LNCAP (cell line): ENCODE results near the gene ZIC4.

Experiments used
- TF ChIP-seq, protein P1 (sequence below): fragments of 450-650 bp; IDR thresholded peaks from 2 replicates; pipeline ENCODE4 v1.5.1; 2017; ENCODE audit warnings: mild to moderate bottlenecking

The ZIC4 gene

DNA sequence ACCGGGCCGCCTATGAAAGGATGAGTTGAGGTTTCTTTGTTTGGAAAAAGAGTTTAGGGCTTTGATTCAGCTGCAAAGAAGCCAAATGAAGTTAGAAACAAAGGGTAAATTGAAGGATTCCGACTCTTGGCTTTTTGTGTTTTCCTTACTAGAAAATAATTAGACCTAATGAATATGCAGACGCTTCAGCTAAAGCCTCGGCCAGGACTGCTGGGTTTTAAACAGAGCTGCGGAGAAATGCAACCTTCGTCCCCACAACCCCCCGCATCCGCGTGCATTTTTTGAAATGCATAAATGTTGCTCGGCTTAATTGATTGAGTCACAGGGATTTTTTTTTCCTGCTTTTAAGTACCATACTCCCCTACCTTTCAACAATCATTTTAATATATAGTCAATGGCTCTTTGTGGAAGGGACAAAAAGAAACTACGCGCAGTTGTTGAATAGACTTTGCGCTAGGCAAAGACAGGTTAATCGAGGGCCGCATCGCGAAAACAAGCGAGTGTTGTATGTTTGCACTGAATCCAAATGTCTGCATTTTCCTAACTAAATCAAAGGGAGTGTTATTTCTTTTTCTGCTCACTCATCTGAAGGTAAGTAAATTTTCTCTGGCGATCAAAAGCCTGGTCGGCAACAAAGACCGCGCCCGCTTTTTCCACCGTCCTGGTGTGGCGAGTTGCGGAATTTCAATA is 1.3 kb upstream of the ZIC4 start:
- TF ChIP-seq, protein P1, sequence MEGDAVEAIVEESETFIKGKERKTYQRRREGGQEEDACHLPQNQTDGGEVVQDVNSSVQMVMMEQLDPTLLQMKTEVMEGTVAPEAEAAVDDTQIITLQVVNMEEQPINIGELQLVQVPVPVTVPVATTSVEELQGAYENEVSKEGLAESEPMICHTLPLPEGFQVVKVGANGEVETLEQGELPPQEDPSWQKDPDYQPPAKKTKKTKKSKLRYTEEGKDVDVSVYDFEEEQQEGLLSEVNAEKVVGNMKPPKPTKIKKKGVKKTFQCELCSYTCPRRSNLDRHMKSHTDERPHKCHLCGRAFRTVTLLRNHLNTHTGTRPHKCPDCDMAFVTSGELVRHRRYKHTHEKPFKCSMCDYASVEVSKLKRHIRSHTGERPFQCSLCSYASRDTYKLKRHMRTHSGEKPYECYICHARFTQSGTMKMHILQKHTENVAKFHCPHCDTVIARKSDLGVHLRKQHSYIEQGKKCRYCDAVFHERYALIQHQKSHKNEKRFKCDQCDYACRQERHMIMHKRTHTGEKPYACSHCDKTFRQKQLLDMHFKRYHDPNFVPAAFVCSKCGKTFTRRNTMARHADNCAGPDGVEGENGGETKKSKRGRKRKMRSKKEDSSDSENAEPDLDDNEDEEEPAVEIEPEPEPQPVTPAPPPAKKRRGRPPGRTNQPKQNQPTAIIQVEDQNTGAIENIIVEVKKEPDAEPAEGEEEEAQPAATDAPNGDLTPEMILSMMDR: no peak

DNA sequence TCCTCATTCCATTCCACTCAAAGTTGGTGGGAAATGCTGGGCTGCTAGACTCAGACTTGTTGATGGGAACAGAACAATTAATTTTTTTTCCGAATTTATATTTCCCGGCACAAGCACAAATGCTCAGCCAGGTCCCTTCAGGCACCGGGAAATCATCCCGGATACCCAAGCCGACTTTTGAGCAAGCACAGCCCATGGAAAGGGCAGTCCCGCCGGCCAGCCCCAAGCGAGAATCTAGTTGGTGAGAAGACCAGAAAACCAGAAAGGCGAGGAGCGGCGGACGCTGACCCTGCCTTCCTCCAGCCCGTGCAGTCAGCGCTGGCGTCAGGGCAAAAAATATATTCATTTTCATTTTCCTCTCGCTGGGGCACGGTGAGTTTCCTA is 763 bp upstream of the ZIC4 start:
- TF ChIP-seq, protein P1: no peak

DNA sequence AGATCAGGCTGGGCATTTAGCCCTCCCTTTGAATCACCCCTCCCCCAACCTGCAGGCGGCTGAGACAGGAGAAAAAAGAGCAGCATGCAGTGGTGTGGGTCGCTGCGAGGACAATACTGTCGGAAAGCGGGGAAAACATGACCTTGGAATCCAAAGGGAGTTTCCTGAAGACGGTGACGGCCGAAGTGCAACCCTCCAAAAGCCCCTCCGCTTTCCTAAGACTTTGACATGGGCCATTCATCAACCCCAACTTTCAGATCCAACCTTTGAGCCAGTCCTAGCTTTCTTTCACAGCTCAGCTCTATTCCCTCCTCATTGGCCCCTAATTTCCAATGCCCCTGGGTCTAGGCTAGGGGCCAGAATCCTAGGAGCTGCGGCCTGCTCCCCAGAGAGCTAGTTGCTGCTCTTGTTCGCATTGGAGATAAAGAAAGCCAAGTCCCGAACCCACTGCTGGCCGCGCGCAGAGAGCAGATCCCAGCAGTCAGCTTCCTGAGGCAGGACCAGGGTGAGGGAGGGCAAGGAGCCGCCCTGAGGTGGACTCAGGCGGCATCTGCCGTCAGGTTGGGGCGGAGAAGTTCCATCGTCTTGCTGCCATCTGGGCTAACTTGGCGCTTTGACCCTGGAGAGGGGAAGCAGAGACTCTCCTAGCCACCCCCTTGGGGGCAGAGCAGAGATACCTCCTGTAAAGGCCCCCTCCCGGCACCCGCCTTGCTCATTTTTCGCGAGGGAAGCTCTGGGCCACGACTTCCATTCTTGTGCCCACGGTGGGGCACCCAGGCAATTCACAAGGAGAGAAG is 914 bp downstream of the ZIC4 start:
- TF ChIP-seq, protein P1: no peak

DNA sequence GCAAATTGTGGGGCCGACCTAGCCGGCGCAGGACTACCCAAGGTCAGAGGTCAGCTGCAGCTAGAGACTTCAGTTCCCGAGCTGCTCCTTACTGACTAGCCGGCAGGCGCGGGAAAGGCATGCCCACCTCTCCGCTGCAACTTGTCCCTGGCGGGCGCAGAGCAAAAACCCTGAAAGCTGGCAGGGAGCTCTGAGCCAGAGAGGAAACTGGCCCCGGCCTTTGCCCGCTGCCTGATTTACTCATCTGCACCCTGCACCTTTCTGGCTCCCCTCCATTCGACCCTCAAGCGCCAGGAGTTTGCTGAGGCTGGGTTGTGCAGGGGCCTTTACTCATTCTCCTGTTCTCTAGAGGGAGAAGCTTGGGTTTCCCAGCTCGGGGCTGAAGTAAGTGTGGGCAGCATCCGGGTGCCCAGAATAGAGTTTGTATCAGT is 1.5 kb downstream of the ZIC4 start:
- TF ChIP-seq, protein P1: no peak

DNA sequence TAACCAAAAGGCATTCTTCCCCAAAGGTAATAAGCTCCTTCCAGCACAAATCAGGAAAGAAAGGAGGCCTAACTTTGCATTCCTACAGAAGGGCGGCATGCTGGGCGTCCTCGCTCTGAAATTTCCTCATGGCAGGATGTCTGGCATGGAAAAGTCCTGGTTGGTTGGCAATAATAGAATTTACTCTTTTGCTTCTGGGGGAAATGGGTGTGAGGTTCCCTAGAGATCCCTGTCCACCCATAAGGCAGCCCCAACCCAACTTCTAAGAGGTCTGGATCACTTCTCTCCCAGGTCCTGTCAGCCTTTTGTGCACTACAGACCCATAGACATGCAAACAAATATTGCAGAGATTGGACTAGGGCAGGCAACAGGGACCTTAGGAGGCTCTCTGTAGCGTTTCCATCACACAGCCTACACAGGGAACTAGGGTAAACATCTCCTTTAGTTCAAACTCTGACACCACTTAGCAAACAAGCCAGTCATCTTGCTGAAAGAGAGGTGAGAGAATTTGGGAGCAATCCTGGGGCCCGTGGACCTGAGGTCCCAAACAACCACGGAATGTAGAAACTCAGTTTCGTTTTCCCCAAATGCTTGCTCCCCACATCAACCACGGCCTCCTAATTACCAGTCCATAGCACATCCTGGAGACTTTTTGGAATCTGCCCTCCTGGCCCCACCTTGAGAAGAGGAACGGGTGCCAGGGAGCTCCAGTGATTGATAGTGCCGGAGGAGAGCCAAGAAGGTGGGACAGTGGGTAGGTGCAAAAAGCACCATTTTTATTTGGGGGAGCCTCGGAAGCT is 2.1 kb downstream of the ZIC4 start:
- TF ChIP-seq, protein P1: no peak

DNA sequence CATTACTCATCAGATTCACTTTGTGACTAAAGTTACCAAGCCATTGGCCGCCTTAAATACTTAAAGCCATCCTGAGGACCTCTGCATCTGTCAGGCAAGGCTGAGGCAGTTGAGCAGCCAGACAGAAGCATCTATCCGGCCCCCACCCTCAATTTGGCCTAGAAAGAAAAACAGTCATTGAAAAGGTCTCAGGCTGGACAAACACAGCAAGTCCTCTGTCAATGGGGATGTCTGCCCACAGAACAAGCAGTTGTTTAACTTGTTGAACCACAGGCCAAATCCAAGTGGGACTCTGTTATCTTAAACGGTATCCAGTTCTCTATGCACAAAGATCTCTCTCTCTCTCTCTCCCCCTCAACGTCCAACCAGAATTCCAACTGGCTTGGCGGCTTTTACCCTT is 2.8 kb downstream of the ZIC4 start:
- TF ChIP-seq, protein P1: no peak

DNA sequence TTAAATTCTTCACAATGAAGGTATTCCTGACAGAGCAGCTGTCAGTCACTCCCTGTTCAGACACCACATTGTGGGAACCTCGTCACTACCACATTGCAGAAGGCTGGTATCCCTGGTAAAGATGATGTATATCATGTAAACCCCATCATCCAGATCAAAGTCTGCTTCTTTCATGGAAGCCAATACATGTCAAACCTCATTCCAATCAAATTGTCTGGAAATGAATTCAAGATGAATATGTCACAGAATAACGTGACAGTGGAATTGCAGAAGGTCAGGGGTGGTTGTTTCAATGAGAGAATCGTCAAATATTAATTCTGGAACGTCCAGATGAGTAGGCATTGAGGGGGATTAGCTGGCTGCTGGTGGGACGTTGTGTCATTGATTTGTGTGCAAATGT is 4.2 kb downstream of the ZIC4 start:
- TF ChIP-seq, protein P1: no peak
